Muscle layer of duodenum (tissue), 2 donors: ENCODE data around the gene CST9L.

Experiments
- H3K27ac ChIP-seq: one replicate; pipeline ENCODE4 v1.7.0; 2013; ENCODE audit warnings: mild to moderate bottlenecking, low read length
- H3K27me3 ChIP-seq: one replicate; pipeline ENCODE4 v1.7.0; 2013; ENCODE audit warnings: low read depth, mild to moderate bottlenecking, control low read depth, low read length
- H3K36me3 ChIP-seq, 2 donors: one replicate each; pipeline ENCODE4 v1.7.0; 2013; ENCODE audit warnings: low read length in 2 of 2, control low read depth in 1 of 2, mild to moderate bottlenecking in 1 of 2; ENCODE audit not compliant: insufficient read depth in 2 of 2, control insufficient read depth in 1 of 2
- H3K4me1 ChIP-seq, 2 donors: one replicate each; pipeline ENCODE4 v1.7.0; 2013; ENCODE audit warnings: low read length in 2 of 2, mild to moderate bottlenecking in 2 of 2, control low read depth in 1 of 2, moderate library complexity in 1 of 2; ENCODE audit not compliant: insufficient read depth in 2 of 2, control insufficient read depth in 1 of 2
- H3K4me3 ChIP-seq, 2 donors: one replicate each; pipeline ENCODE4 v1.7.0; 2013; ENCODE audit warnings: low read length in 2 of 2, low read depth in 1 of 2, mild to moderate bottlenecking in 1 of 2
- H3K9me3 ChIP-seq, 2 donors: one replicate each; pipeline ENCODE4 v1.7.0; 2013; ENCODE audit warnings: low read length in 2 of 2, control low read depth in 1 of 2, mild to moderate bottlenecking in 1 of 2; ENCODE audit not compliant: control insufficient read depth in 1 of 2
- donor health status: healthy.

CST9L gene

GRCh38 chr20:23526850-23527249 is 41.4 kb downstream of the CST9L start:
- no peaks in the 10 kb centered on the region for H3K36me3 ChIP-seq
- H3K4me3 ChIP-seq, result no peak overlapping the region
- no peak overlapping the region for H3K27ac ChIP-seq
- no peaks in the 10 kb centered on the region for H3K4me1 ChIP-seq
- H3K9me3 ChIP-seq, result peaks cover 4 to 7% of the 10 kb centered on the region in 2 donors
- no peaks in the 10 kb centered on the region for H3K27me3 ChIP-seq

GRCh38 chr20:23524146-23524545 is 44.1 kb downstream of the CST9L start:
- H3K4me1 ChIP-seq, result no peaks in the 10 kb centered on the region
- H3K4me3 ChIP-seq, result no peak overlapping the region

GRCh38 chr20:23520185-23520584 is 48.1 kb downstream of the CST9L start:
- no peak overlapping the region for H3K4me3 ChIP-seq
- H3K4me1 ChIP-seq, result no peaks in the 10 kb centered on the region

More at GRCh38 chr20:23524146-23524545, 44.1 kb downstream of the CST9L start:
- Histone ChIP-seq H3K27ac (no peak overlapping the region), H3K36me3 (no peaks in the 10 kb centered on the region), H3K27me3 (no peaks in the 10 kb centered on the region), H3K9me3 (peaks cover 0 to 4% of the 10 kb centered on the region in 2 donors)

GRCh38 chr20:23519556-23519955 is 48.7 kb downstream of the CST9L start:
- H3K4me1 ChIP-seq, result no peaks in the 10 kb centered on the region
- no peaks in the 10 kb centered on the region for H3K36me3 ChIP-seq
- no peak overlapping the region for H3K4me3 ChIP-seq
- no peak overlapping the region for H3K27ac ChIP-seq
- H3K9me3 ChIP-seq, result no peaks in the 10 kb centered on the region
- no peaks in the 10 kb centered on the region for H3K27me3 ChIP-seq

More at GRCh38 chr20:23520185-23520584, 48.1 kb downstream of the CST9L start:
- Histone ChIP-seq H3K9me3 (no peaks in the 10 kb centered on the region), H3K36me3 (no peaks in the 10 kb centered on the region), H3K27me3 (no peaks in the 10 kb centered on the region), H3K27ac (no peak overlapping the region)

GRCh38 chr20:23517719-23518118 is 50.6 kb downstream of the CST9L start:
- Histone ChIP-seq H3K4me1 (no peaks in the 10 kb centered on the region), H3K4me3 (no peak overlapping the region), H3K36me3 (no peaks in the 10 kb centered on the region), H3K27ac (no peak overlapping the region), H3K9me3 (no peaks in the 10 kb centered on the region), H3K27me3 (no peaks in the 10 kb centered on the region)

GRCh38 chr20:23515250-23515939 is 52.9 kb downstream of the CST9L start:
- H3K27ac ChIP-seq, result no peak overlapping the region
- no peaks in the 10 kb centered on the region for H3K4me1 ChIP-seq
- no peaks in the 10 kb centered on the region for H3K27me3 ChIP-seq
- no peaks in the 10 kb centered on the region for H3K9me3 ChIP-seq
- no peak overlapping the region for H3K4me3 ChIP-seq
- no peaks in the 10 kb centered on the region for H3K36me3 ChIP-seq

GRCh38 chr20:23514848-23515247 is 53.4 kb downstream of the CST9L start:
- Histone ChIP-seq H3K4me3 (no peak overlapping the region), H3K27ac (no peak overlapping the region), H3K4me1 (no peaks in the 10 kb centered on the region), H3K36me3 (no peaks in the 10 kb centered on the region), H3K27me3 (no peaks in the 10 kb centered on the region), H3K9me3 (no peaks in the 10 kb centered on the region)
